DMS79 treated with DMSO at 0.1 percent for 48 hours (cell line): Measurements from ENCODE around the gene PDIK1L.

ENCODE experiments used
- DNase-seq: peaks from one replicate; lab custom pipeline; 2025; lab: John Stamatoyannopoulos, UW

The PDIK1L gene

GRCh38 chr1:26155370-26156284 lies 44.0 kb downstream of the PDIK1L start:
- DNase-seq: no peak

DNA sequence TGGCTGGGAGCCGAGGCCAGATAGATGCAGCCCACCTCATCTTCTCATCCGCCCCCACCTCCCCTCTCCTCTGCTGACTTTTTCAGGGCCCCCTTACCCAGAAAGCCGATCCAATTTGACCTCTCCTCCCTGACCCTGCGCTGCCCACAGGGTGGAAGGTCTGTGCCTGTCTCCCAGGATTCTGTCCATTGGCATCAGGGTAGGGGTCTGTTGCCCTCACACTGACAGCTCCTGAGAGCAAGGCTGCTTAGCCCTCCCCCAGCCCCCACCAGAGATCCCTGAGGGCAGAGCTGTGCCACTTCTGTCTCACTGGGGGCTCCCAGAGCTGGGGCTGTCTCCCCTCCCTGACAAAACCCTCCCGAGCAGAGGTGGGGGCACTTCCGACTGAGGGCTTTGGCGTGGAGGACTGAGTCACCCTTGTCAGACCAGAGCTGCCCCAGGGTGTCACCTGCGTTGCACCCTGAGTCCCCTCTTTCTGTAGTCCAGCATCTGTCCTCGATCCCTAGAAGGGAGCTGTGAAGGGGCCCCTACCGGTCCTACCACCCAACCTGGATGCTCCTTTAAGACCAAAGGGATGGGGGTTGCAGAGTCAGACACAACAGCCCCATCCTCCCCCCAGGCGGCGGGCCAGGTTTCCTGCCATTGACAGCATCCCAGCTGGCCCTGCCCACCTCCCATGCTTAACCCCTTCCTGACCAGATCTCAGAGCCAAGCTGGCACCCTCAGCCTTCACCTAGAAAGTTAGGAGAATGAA lies 44.8 kb downstream of the PDIK1L start:
- no peak for DNase-seq

GRCh38 chr1:26158271-26158907 lies 46.8 kb downstream of the PDIK1L start:
- DNase-seq: no peak

DNA sequence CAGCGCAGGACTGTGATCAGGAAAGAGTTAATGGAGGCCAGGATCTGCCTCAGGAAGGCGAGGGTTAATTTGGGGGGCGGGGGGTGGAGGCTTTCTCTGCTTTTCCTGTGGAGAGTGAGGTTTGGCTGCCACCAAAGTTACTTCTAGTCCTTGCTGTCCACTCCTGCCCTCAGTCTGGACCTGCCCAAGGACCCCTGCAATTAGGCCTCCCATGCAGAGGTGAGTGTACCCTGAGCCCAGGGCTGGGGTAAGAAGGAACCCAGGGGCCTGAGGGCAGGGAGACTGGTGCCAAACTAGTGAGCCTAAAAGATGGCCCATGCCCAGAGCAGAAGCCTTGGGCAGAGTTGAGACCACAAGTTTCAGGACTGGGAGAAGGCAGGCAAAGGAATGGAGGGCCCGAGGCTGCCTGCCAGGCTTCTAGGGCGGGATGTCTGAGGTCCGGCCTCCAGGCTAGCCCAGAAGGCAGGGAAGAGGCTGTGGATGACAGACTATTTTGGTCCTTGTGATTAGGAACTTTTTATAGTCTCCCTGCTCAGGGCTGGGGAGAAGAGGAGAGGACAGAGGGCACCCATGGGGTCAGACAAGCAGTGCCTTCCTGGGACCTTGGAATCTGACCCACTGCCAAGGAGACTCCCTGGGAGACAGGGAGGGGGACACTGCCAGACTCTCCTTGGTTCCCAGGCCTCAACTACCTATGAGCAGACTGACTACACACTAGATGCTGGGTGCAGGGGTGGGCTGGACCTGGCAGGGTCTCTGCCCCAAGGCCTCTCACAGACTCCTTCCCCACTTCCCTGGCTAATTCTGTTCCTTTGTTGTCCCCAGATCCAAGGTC lies 47.5 kb downstream of the PDIK1L start, which contains the start of gene FAM110D:
Gene FAM110D (plus strand): TSS at position 172 of the 835 bp plus-strand sequence. CDS start 2,213 bp downstream, outside the sequence.
- no peak for DNase-seq

GRCh38 chr1:26159743-26160039 lies 48.1 kb downstream of the PDIK1L start:
- no peak for DNase-seq

GRCh38 chr1:26160527-26161414 lies 49.1 kb downstream of the PDIK1L start:
- DNase-seq: no peak

- peak; percentile 59 for DNase-seq
These were observed 50.0 kb downstream of the PDIK1L start for GRCh38 chr1:26161415-26162219.

DNA sequence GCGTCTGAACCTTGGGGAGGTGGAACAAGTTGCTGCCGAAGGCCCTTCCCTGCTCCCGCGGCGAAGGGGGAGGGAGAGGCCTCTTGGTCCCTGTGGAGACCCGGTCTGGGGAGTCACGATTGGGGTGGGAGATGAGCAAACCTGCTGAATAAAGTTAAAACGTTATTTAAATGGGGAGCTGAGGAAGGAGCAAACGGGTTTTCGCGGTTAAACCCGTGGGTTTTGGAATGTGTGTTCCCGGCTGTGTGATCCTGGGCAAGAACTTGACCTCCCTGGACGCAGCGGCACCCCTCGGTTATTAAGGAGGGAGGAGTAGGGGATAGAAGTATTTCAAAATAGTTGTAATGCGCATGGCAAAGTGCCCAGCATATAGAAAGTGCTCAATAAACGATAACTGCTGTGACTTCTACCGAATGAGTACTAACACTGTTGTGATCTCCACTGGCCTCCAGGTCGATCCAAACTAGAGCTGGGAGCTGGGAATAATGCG lies 50.6 kb downstream of the PDIK1L start:
- no peak for DNase-seq

GRCh38 chr1:26163684-26164035 lies 52.0 kb downstream of the PDIK1L start:
- no peak for DNase-seq

DNA sequence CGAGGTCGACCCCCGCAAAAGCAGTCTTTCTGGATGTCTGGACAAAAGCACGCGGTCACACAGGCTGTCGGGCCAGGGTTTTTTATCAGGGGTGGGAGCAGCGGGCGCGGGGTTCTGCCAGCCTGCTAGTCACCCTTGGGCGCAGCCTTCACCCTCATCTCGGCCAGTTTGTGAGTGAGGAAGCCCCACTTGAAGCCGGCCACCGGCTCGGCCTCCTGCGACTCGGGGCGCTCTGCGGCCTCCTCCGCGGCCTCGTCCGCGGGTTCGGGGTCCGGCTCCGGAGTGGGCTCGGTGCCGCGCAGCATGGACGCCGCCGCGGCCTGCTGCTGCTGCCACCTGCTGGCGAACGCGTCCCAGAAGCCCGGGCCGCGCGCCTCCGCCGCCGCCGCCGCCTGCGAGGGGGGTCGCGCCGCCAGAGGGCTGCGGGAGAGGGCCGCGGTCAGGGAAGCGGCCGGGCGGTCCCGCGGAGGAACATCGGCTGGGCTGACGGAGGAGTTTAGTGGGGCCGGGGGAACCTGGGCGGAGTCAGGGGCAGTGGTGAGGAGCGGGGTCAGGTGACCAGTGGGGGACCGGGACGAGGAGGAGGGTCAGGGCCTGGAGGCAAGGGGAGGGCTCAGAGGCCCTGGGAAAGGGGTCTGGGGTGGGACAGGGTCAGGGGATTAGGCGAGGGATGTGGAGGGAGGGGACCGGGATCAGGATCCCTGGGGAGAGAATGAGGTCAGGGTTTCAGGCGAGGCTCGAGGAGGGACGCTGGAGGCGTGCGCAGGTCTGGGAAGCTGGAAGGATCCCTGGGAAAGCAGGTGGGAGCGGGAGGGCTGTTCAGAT lies 52.6 kb downstream of the PDIK1L start:
- DNase-seq: no peak

DNA sequence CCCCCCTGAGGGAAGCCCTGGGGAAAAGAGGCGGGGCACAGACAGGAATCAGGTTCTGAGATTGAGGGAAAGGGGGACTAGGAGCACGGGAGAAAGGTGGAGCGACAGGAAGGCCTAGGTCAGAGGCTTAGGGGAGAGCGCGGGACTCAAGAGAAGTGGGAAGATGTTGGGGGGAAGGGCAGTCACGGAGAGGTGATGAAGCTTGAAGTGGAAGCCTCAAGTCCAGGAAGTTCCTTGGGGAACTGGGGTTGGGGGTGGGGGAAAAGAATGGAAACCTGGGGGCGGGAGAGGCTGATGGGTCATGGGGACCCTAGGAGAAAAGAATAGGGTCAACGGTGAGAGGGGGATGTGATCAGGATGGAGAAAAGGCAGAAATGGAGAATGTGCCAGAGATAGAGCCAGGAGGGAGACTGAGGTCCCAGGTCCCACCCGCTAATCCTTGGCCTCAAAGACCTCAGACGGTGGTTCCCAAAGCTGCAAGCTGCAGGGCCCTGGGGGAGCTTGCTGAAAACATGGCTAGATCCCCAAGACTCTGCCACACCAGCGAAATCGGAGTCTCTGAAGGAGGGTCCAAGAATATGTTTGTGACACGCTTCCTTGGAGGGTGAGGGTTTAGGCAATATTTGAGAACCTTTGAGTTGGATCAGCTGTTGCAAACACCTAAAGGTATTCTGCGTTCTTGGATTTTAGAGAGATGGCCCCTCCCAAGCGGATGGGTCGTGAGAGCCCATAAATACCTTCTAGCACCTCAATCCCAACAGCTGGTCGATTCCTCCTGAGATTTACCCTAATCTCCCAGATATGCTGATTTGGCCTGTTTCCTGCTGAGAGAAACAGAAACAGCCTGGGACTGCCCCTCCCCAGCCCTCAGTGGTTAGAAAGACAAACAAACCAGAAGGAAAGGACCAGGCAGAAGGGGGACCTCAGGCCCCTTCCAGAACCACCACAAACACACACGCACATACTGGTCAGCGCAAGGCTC lies 53.5 kb downstream of the PDIK1L start:
- no peak for DNase-seq

DNA sequence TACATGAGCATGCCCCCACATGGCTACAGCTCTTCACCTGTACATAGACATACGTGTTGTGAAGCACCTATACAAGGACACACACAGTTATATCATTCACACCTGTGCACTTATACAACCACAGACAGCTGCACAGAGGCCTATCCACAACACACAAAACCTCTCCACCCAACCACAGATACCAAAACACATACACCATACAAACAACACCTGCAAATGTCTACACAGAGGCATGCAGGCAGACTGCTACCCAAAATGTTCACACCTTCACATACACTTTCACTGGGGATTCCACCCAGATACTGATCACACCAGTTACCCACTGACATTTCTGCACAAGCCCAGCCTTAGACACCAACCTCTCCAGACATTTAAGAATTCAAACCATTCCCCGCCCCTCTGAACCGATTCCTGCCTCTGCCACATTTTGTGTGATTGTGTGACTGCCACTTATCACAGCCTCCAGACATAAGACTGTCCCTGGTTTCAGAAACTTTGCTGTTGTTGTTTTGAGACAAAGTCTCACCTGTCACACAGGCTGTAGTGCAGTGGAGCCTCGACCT lies 55.2 kb downstream of the PDIK1L start:
- DNase-seq: no peak

- peak; percentile 88 for DNase-seq
These were observed 57.0 kb downstream of the PDIK1L start, which contains the start of gene C1orf232 for GRCh38 chr1:26168410-26169197. Gene C1orf232 (minus strand): TSS chr1:26168963. CDS start chr1:26168499, 464 bp downstream.

GRCh38 chr1:26169198-26169554 lies 57.6 kb downstream of the PDIK1L start:
- no peak for DNase-seq

GRCh38 chr1:26169669-26170471 lies 58.2 kb downstream of the PDIK1L start, which contains the start of gene ZNF593:
Gene ZNF593 (plus strand): TSS chr1:26169908. CDS start chr1:26169984, 76 bp downstream.
- DNase-seq: peak; percentile 78

- DNase-seq: peak; percentile 13
These were observed 58.8 kb downstream of the PDIK1L start for GRCh38 chr1:26170472-26170821.
